HG02884 (cell line): ENCODE data around the gene SLC38A4.

Experiments used
- ATAC-seq: cut with Tn5 transposase; IDR thresholded peaks from one replicate; pipeline ENCODE4 v1.9.1; 2021; ENCODE audit warnings: mild to moderate bottlenecking, moderate library complexity; ENCODE audit not compliant: unreplicated experiment

SLC38A4 gene

DNA sequence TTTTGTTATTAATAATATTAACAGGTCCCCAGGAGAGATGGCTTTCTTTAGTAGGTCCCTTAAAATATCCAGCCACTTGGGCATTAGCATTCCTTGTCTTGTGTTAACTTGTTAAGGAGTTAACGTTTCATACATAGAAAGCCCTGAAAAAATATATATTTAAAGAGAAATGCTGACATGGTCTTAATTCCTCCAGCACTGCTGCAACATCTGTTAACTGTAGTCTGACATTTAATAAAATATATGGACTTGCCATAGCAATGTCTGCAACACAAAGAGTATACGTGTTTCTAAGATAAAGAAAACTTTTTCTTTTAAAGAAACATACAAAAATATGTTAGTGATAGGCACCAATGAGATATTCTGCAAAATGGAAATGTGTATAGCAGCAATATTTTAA is 10.0 kb downstream of the SLC38A4 start:
- no peak for ATAC-seq

DNA sequence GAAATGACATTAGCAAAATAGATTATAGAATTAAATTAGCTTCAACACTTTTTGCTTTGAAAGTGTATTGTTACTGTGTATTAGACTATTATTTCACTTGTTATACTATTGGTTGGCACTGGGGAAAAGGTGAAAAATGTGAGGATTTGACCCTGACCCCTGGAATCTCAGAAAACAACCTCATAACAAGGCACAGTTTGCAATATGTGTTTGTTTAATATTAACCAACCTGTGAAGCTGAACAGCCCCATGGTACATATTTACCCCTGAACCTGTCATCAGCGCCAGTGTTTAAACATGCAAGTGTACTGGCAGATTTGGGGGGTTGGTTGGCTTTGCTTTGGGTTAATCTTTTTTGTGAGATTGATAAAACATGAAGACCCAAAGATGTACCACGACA is 11.7 kb downstream of the SLC38A4 start:
- ATAC-seq: no peak

DNA sequence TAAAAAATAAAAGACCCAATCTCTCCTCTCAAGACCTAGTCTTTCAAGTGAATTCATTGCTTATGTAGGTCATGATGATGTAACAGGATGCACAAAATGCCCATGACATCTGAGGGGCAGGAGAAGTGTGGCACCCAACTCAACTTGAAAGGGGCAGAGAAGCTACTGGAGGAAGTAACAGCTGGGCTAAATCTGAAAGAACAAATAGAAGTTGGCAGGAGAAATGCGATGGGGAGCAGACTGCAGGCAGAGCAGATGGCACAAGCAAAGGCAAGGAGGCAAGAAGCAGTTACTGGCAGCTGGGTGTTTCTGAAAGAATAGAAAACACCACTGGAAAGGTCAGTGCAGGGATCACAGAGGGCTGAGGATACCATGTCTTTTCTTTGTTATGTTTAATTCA is 14.6 kb downstream of the SLC38A4 start:
- ATAC-seq: no peak

DNA sequence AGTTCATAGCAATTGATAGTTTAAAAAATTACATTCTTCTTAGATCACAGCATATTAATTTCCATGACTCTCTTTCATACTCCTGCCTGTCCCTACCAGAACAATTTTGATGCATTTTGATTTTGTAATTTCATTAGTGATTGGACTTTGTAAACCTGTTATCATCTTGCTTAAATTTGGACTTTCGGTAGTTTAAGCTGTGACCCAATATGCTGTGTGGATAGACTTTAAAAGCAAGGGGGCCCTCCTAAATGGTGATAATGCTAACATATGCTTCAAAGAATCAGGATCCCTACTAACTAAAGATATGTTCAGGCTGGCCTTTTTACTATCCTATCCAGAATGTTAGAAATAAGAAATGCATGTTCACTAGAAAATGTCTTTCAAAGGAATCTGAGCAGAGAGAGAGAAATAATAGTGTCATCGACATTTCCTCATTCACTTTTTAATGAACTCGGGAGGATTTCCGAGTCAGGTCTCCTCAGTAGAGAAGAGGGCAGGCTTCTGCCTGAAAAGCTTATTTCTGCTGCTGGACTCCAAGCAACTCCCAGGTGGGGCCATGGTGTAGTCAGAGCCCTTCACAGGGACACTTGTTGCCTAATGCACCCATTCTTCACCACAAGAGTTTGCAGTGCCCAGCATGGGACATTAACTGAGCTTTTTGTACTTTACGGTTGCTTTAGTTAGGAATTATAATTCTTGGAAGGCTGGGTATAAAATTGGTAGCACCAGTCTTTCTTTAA is 16.7 kb downstream of the SLC38A4 start:
- no peak for ATAC-seq

DNA sequence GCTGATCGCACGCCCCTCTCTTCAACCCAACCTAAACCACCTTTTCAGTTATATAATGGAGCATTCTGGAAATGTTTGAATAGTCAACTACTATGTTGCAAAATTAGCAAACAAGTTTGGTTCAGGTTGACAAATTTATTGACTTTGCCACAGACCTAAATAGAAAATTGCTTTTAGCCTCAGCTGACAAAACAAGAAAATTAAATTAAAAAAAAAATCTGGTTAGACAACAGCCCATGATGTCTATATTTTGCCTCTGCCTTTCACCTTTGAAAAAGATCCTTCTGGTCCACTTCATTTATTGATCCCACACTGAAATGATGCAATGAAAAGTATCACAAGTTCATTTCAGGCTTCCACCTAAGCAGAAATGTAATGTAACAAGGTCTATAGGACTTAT is 17.5 kb downstream of the SLC38A4 start:
- no peak for ATAC-seq

DNA sequence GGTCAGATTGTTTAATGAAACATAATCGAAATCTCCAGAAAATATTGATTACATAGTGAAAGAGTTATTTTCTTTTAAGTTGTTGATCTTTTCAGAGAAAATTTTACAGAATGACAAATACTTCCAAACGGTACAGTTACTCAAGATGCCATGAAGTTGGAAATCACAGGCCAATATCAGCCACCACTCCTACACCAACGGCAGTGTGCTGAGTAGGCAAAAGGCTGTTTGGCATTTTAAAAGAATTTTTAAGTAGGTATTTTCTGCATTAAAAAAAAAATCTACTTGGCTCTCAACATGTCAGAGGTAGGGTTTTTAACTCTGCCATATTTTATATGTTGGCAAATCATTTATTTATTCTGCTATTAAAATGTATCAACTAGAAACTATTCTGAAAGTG is 21.7 kb downstream of the SLC38A4 start:
- ATAC-seq: no peak

DNA sequence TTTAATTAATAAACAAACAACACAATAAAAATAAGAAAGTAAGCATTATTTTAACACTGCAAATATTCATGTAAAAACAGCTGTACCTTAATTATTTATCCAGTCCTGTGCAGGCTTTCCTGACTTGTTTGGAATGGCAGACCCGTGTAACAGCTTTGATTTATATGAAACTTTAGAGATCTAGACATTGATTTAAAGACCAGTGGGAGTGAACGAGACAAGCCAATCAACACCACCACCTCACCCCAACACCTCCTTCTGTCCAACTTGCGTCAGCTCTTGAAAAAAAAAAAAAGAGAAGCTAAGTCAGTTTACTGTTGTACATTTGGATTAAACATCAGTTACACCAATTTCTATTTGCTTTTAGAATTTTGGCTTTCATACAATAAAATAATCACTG is 22.3 kb downstream of the SLC38A4 start:
- ATAC-seq: no peak

DNA sequence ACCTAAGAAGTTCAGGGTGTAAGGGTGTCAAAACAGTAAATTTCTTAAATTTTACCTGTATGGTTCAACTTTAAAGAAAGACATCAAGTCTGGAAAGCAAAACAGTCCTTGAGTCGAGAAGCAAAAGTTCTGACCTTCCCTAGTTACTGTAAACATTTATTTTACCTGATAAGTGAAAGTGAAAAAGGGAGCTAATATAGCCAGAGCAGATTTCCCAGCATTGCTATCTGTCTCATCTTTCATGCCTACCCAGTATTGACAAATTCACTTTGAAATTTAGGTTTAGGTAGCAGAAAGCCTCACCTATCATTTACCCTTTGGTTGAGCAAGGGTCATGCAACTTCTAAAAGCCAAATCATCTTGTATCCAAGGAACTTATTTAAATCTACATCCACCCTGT is 24.5 kb downstream of the SLC38A4 start:
- ATAC-seq: no peak

DNA sequence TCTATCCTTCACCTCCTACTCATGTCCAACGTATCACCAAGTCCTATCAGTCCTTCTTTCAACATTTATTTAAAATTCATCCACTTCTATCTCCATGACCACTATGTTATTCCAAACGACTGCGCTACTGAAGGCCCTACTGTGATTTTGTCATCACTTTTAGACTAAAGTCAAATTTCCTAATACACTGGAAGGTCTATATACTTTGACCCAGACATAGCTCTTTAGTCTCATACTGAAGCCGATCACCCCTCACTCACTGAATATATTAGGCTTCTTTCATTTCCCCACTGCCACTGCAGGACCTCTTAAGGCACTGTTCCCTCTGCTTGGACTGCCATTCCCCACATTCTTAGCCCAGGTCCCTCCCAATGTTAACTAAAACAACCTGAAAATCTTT is 25.6 kb downstream of the SLC38A4 start:
- no peak for ATAC-seq

DNA sequence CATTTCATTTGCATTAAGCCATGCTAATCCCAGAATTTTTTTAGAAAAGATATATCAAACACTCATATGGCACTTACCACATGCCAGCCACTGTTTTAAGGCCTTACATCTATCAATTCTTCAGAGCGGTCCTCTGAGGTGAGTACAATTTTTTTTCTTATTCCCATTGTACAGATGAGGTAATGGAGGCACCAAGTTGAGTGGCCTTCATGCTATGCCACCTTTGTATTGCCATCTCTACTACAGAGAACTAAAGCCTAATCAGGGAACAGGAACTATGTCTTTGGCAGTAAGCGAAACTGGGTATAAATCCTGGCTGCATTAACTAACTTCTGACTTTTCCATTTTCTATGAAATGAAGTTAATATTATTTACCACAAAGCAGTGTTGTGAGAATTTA is 27.1 kb downstream of the SLC38A4 start:
- no peak for ATAC-seq

DNA sequence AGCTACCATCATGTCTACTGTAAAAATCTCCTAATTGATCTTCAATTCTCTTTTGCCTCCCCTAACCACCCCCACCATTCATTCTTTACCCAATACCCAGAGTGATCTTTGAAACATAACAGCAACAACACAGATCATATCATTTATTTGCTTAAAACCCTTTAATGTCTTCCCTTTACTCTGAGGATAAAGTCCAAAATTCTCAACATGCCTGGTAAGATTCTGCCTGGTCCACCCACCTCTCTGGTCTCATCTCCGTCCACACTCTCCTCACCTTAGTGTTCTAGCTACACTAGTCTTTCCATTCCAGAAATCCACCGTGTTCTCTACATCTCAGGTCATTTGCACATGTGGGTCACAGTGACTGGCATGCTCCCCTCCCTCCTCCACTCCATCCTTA is 27.7 kb downstream of the SLC38A4 start:
- no peak for ATAC-seq

DNA sequence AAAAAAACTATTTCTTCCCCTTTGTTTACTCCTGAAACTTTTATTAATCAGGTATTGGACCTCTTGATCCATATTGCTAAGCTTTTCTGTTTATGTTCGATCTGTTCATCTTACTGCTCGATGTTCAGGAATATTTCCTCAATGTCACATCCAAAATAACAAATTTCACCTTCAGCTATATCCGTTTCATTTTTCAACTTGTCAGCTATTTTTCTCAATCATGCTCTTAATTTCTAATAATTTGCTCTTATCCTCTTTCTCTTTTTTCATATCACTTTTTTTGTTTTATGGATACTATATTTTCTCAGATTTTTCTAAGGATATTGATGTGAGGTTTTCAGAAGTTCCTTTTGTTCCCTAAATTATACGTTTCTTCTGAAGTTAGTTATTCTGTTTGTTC is 29.8 kb downstream of the SLC38A4 start:
- ATAC-seq: no peak

DNA sequence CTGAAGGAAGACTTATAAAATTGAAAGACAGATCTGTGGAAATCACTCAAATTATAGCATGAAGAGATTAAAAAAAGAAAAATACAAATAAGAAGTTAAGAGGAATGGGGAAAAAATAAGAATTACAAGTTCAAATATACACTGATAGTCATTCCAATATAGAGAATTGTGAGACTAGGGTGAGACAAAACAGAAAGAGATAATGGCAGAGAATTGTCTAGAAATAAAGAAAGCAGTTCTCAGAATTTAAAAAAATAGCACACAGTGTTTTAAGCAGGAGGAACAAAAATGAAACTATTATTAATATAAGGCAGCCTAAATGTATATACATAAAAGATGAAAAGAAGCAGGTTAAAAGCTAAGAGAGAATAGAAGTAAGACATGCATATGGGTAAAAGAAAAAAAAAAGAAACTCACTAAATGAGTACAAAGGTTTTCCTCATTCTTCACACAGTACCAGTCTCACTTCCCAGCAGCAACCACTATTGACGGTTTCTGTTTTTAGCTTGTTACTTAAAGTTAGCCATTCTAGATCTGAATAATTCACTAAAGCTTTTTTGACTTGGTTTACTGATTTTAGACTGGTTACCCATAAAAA is 31.1 kb downstream of the SLC38A4 start:
- ATAC-seq: peak; percentile 78

DNA sequence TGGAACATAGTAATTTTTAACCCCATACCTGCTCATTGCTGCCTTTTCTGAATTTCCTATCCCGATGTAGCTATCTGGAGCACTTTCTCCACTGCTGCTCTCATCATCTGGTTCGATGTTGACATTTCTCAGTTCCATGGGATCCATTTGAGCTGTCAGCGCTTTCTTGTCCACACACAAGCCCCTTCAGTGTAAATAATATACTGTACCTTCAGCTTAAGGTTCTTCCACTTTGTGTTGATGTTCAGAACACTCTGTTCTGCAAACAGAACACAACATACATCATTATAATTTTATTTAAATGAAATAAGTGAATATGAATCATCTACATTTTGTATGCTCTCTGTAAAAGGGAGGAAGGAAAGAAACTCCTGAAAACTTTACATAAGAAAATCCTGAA is 32.9 kb downstream of the SLC38A4 start:
- ATAC-seq: no peak

DNA sequence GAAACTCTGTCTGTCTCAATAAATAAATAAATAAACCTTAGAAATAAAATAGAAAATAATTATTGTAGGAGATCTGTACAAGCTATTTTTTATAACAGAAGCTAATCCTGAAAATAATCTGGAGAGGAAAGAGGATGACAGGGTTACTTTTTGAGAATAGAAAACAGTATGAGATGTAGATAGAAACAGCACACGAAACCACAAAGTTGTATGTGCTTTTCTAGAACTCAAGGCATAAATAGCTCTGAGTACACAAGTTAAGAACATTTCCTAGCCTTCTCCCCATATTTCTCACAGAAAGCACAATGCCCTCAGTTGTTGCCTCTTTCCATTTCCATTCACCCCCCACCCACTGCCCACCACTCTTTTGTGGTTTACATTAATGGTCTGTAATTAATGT is 35.7 kb downstream of the SLC38A4 start:
- no peak for ATAC-seq

DNA sequence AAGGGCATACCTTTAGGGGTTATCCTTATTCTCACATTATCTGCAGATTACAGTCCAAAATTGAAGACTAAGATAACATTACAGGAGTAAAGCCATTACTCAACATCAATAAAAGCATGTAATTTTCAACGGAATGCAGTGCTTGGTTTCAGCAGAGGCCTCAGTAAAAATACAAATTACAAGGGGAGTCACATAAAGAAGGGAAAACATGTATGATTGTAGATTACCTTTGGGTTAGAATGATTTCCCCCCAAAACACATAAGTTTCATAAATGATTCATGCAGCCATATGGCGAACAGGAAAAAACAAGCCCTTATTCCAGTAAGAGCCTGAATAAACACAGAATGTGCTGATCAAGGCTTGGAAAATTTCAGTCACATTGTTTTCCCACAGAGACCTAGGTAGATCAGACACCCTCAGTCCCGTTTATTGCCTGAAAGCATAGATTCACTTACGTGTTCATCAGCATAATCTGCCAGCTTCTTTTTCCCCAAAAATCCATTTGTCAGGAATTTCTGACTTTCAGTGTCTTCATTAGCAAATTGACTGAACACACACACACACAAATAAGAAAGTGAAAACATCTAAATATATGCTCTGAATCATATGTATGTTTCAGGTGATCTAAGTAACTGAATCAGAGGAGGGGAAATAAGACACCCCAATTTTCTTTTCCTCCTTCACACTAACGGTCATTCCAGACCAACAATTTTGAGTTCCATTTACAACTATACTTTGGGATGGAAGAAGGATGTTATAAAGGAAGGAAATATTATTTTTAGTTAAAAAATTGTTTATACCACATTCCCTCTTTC is 37.5 kb downstream of the SLC38A4 start:
- ATAC-seq: no peak

DNA sequence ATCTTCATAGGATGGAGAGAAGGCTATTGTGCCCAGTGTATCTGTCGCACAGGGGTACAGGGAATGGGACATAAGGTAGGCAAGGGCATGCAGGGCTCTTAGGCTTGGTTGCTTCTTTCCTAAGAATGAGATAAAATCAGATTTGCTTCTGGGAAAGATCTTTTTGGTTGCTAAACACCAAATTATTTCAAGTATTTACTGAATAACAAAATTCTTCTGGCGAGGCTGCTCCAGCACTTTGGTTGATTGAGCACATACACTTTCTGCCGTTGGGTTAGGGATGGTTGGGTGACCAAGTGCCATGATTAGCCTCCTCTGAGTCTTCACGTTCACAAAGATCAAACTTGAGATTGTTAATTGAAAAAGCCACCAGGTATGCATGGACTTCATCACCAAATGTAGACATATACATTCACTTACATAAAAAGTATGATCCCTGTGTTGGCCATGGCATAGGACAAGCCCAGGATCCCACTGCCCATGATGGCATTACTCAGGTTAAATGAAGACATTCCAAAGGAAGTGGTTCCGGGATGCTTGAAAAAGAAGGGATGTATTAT is 38.2 kb downstream of the SLC38A4 start:
- no peak for ATAC-seq

DNA sequence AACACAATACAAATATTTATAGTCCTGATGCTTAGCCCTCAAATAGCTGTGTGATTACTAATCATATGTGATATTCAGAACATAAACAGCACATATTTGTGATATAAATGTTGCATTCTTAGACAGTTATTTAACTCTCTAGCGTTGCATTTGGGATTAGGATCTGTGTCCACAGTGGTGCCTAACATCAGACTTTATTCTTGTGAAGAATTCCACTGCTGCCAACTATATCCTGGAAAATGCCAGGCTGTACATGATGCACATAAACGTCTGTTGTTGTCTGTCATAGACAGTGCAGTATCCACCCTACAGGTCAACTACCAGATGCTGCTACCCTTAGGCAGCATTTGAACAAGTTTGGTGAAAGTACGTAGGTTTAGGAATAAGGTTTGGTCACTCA is 39.0 kb downstream of the SLC38A4 start:
- ATAC-seq: no peak

DNA sequence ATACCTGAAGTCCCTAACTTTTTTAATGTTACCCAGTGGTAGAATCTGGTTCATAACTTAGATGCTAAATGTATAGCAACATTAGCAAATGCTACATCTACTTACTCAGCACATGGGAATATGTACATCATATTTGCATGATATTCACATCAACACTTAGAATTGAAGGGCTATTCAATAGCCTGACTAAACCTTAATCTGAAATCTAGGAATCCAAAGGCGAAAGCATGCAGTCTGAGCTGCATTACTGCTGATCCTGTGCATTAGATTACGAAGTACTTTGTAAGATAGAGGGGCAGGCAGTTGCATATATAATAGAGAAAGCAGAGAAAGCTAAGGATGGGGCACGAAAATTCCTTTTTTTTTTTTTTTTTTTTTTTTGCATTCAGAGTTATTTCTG is 40.4 kb downstream of the SLC38A4 start:
- ATAC-seq: no peak

DNA sequence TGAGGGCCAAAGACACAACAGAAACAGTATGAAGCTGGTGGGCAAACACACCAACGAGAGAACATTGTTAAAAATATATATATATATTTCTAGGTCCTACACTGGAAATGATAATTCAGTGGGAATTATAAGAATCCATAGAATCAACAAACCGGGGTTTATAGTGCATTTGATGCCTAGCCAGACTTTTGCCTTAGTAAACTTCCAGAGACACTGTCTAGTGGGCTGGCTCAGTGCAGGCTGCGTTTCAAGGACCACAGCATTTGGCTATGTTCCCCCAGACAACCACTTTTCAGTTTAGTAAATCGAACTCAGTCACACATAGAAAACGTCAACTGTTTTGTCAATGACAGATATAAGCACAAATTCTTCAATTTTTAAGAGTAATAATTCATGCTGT is 41.9 kb downstream of the SLC38A4 start:
- no peak for ATAC-seq

DNA sequence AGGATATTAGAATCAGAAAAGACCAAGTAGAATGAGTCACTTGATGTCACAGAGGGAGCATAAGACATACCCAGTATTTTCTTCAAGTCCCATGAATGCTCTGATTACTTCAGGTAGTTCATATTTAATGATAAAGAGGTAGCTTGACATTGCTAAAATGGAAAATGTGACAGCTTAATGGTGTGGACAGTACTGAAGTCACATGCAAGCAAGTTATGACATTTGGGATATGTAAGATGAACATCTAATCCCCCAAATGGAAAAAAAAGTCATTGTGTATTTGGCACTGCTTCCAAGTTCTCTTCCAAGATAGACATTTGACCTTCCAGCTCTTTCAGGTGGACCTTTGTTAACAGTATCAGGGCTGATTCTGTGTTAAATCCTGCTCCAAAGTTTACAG is 45.9 kb downstream of the SLC38A4 start:
- no peak for ATAC-seq

DNA sequence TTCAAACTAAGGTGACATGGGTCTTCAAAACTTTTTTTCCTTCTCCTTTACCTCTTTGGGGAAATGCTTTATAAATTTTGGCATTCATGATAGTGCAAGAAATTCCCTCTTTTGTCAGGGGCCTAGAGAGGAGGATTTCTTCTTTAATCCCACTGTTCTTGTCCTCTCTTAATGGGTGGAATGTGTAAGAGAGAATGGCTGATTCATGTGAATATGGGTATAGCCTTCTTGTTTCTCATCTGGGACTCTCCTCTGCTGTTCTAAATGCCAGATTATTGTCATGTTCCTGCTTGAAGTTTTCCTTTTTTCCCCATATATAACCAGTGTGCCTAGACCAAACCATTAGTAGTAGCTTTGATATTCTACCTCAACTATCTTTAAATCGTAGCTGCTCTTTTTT is 46.7 kb downstream of the SLC38A4 start:
- no peak for ATAC-seq
